CD4-positive, CD25-positive, alpha-beta regulatory T cell (primary cell): ENCODE results near the gene CDH13. TPM values are rescaled to one million over a fixed set of nuclear protein-coding genes. Genes with fewer than 3 reads are reported as not detected.

Source experiments
- ATAC-seq, 2 donors: fragments of 150-1000 bp; cut with Tn5 transposase; one replicate each; pipeline ENCODE4 v1.10.0; 2021; ENCODE audit warnings: low read depth in 2 of 2, moderate number of reproducible peaks in 2 of 2, moderate library complexity in 1 of 2
- DNase-seq, 3 donors: peaks; one replicate each; pipeline versions ENCODE4 v3.0.0 to v3.0.0-alpha.2; 2012 to 2022; ENCODE audit warnings: mixed read lengths in 1 of 3
- H3K27ac ChIP-seq: one replicate; pipeline ENCODE4 v1.7.0; 2013; ENCODE audit warnings: mild to moderate bottlenecking, low read length; ENCODE audit not compliant: insufficient read depth, poor library complexity, severe bottlenecking
- H3K27me3 ChIP-seq: one replicate; pipeline ENCODE4 v1.7.0; 2013; ENCODE audit warnings: low read length; ENCODE audit not compliant: control insufficient read depth, insufficient read depth
- H3K36me3 ChIP-seq: one replicate; pipeline ENCODE4 v1.7.0; 2013; ENCODE audit warnings: mild to moderate bottlenecking, low read length, moderate library complexity; ENCODE audit not compliant: control insufficient read depth, insufficient read depth
- H3K4me1 ChIP-seq: 2 replicates; pipeline ENCODE4 v1.7.0; 2013; ENCODE audit warnings: mild to moderate bottlenecking, low read length; ENCODE audit not compliant: insufficient read depth, control insufficient read depth, poor library complexity, severe bottlenecking
- H3K4me3 ChIP-seq: one replicate; pipeline ENCODE4 v1.7.0; 2013; ENCODE audit warnings: low read depth, mild to moderate bottlenecking, low read length, moderate library complexity
- H3K9me3 ChIP-seq, 2 experiments: 1 replicate in 1 of 2; 2 replicates in 1 of 2; pipeline ENCODE4 v1.7.0; 2013; ENCODE audit warnings: low read length in 2 of 2, mild to moderate bottlenecking in 1 of 2, moderate library complexity in 1 of 2; ENCODE audit not compliant: control insufficient read depth in 2 of 2
- H3K27ac Mint-ChIP-seq, 3 donors: one replicate each; pipeline ENCODE4 v1.8.0; 2020 to 2022; ENCODE audit warnings: mild to moderate bottlenecking in 3 of 3, mixed read lengths in 3 of 3, moderate library complexity in 2 of 3
- H3K27me3 Mint-ChIP-seq: one replicate; pipeline ENCODE4 v1.8.0; 2022; ENCODE audit warnings: mild to moderate bottlenecking, mixed read lengths
- H3K36me3 Mint-ChIP-seq: one replicate; pipeline ENCODE4 v1.8.0; 2020; ENCODE audit warnings: mixed read lengths
- H3K4me1 Mint-ChIP-seq, 4 donors: one replicate each; pipeline ENCODE4 v1.8.0; 2020 to 2022; ENCODE audit warnings: mixed read lengths in 4 of 4, mild to moderate bottlenecking in 1 of 4
- H3K4me3 Mint-ChIP-seq, 4 donors: one replicate each; pipeline ENCODE4 v1.8.0; 2020 to 2022; ENCODE audit warnings: mild to moderate bottlenecking in 4 of 4, mixed read lengths in 4 of 4, moderate library complexity in 3 of 4
- H3K9me3 Mint-ChIP-seq, 7 donors: one replicate each; pipeline ENCODE4 v1.8.0; 2020 to 2022; ENCODE audit warnings: mixed read lengths in 7 of 7, mild to moderate bottlenecking in 3 of 7, moderate library complexity in 2 of 7
- polyA plus RNA-seq, 4 donors: library from polyadenylated mRNA; unstranded; fragments of 300-500 nt; fragmentation: Illumina TruSeq; gene quantifications; one replicate each; pipeline ENCODE4 v1.2.3, GENCODE V29; 2021
- total RNA-seq: library from RNA; stranded (reverse); gene quantifications from one replicate; pipeline ENCODE4 v1.2.3, GENCODE V29; 2022

The CDH13 gene
- total and polyA plus RNA-seq, 5 donors from 2014 or later, result not detected

DNA sequence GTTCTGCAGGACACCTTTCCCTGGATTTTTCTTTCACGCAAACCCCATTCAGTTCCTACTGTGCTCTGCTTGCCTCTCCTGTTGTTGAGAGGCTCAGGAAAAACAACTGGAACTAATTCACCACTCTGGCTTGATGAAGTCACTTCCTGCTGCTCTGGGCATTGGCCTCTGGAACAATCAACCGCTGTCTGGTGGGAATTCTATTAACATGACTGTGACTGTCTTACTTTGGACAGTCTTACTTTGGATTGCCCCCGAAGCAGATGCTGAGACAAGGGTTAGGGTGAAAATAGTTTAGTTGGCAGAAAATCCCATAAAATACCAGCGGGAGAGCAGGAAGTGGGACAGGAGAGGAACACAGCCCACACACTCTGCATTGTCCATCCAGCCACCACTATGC lies 1091.0 kb downstream of the CDH13 start:
- H3K27me3 Mint-ChIP-seq, result no peaks in the 10 kb centered on the region
- Histone ChIP-seq H3K4me3 (no peak overlapping the region), H3K27ac (no peak overlapping the region), H3K36me3 (no peaks in the 10 kb centered on the region), H3K27me3 (no peaks in the 10 kb centered on the region), H3K9me3 (no peaks in the 10 kb centered on the region), H3K4me1 (no peaks in the 10 kb centered on the region)
- H3K27ac Mint-ChIP-seq, result no peak overlapping the region
- no peak overlapping the region for H3K4me3 Mint-ChIP-seq
- ATAC-seq (no peak), DNase-seq (no peak)
- no peaks in the 10 kb centered on the region for H3K36me3 Mint-ChIP-seq
- peaks cover 0 to 3% (median 0%) of the 10 kb centered on the region in 7 donors for H3K9me3 Mint-ChIP-seq
- no peaks in the 10 kb centered on the region for H3K4me1 Mint-ChIP-seq

DNA sequence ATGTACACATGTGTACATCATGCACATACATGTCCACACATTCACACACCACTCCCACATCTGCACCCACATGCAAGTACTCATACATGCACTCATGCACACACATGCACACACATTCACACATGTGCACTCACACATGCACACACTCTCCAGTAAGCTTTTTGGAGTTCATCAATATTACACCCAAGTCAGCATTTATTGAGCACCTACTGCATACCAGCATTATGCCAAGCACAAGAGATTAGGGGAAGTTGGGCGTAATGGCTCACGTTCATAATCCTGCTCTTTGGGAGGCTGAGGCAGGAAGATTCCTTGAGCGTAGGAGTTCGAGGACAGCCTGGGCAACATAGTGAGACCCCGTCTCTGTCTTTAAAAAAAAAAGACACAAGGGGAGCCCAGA lies 1093.4 kb downstream of the CDH13 start:
- Mint-ChIP-seq H3K27ac (no peak overlapping the region), H3K4me1 (no peaks in the 10 kb centered on the region), H3K4me3 (no peak overlapping the region), H3K27me3 (no peaks in the 10 kb centered on the region), H3K9me3 (peaks cover 0 to 2% (median 0%) of the 10 kb centered on the region in 7 donors), H3K36me3 (no peaks in the 10 kb centered on the region)
- ATAC-seq, result no peak
- no peak overlapping the region for H3K4me3 ChIP-seq
- H3K4me1 ChIP-seq, result no peaks in the 10 kb centered on the region
- H3K36me3 ChIP-seq, result no peaks in the 10 kb centered on the region
- H3K27me3 ChIP-seq, result no peaks in the 10 kb centered on the region
- H3K27ac ChIP-seq, result no peak overlapping the region
- H3K9me3 ChIP-seq, result no peaks in the 10 kb centered on the region
- DNase-seq, result no peak

DNA sequence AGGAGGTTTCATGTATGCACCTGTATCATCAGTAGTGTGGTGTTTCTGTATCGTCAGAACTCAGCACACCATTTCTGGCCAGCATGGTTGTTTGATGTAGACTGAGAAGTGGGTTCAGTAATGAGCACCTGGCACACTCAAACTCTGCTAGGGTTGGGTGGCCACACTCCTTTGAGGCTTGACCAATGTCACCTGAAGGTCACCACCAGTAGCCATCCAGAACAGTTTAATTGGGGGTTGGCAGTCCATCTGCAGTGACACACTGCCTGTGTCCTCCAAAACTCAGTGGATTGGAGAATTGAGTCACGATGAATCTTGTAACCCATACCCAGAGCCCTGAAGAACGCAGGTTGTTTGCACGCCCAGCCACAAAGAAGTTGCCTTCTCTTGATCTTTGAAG lies 1094.2 kb downstream of the CDH13 start:
- H3K9me3 ChIP-seq, result no peaks in the 10 kb centered on the region
- Mint-ChIP-seq H3K27ac (no peak overlapping the region), H3K27me3 (no peaks in the 10 kb centered on the region), H3K9me3 (peaks cover 0 to 2% (median 0%) of the 10 kb centered on the region in 7 donors), H3K36me3 (no peaks in the 10 kb centered on the region), H3K4me1 (no peaks in the 10 kb centered on the region), H3K4me3 (no peak overlapping the region)
- H3K4me1 ChIP-seq, result no peaks in the 10 kb centered on the region
- H3K4me3 ChIP-seq, result no peak overlapping the region
- no peak overlapping the region for H3K27ac ChIP-seq
- H3K27me3 ChIP-seq, result no peaks in the 10 kb centered on the region
- no peaks in the 10 kb centered on the region for H3K36me3 ChIP-seq
- DNase-seq, result no peak
- no peak for ATAC-seq

DNA sequence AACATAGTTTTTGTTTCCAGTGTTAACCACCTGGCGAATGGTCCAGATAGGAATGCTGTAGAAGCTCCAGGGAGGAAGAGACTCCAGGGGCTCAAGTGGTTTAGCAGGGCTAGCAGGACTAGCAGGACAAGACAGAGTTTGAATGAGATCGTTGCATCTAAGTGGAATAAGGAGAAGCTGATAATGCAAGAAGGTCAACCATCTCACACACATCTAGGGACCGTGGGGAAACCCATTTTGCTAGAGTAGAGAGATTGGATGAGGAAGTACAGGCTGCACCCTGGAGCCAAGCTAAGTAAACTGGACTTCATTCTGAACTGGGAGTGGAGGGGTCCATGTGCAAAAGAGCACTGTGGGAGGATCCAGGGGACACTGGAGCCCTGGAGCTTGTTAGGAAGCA lies 1094.9 kb downstream of the CDH13 start:
- H3K27me3 ChIP-seq, result no peaks in the 10 kb centered on the region
- Mint-ChIP-seq H3K4me3 (no peak overlapping the region), H3K9me3 (peaks cover 0 to 2% (median 0%) of the 10 kb centered on the region in 7 donors), H3K27me3 (no peaks in the 10 kb centered on the region), H3K4me1 (no peaks in the 10 kb centered on the region), H3K27ac (no peak overlapping the region), H3K36me3 (no peaks in the 10 kb centered on the region)
- ATAC-seq, result no peak
- no peak overlapping the region for H3K27ac ChIP-seq
- H3K4me3 ChIP-seq, result no peak overlapping the region
- H3K36me3 ChIP-seq, result no peaks in the 10 kb centered on the region
- H3K4me1 ChIP-seq, result no peaks in the 10 kb centered on the region
- DNase-seq, result no peak
- no peaks in the 10 kb centered on the region for H3K9me3 ChIP-seq

DNA sequence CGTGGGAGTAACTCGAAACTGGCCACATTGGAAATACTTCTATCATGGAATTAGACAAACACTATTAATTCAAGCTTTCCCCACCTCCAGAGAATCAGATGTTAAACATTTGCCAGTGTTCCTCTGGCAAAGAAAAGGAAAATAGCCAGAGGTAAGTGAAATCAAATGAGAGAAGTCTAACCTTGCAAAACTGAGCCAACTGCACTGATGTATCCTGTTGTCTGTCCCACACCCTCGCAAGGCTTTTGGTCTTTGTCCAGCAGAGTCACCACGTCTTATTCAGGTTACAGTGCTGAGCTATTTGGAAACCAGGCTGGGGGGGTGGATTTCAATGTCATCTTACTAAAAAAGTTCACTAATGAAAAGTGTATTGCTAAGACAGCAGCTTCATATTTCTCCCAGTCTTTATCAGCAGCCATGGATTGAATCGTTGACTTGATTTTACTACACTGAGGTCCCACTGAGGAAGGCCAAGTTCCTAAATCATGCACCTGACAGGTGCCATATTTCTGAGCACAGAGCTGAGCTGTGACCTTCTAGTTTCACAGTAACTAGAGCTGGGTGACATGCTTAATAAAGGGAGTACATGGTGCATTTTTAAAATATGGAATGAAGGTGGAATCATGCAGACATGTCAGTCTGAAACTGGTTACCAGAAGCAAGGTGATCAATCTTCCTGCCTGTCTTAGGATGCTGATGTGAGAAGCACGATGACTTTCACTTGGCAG lies 1095.9 kb downstream of the CDH13 start:
- Histone ChIP-seq H3K4me3 (no peak overlapping the region), H3K27me3 (no peaks in the 10 kb centered on the region), H3K9me3 (no peaks in the 10 kb centered on the region), H3K36me3 (no peaks in the 10 kb centered on the region), H3K4me1 (no peaks in the 10 kb centered on the region), H3K27ac (no peak overlapping the region)
- H3K27me3 Mint-ChIP-seq, result no peaks in the 10 kb centered on the region
- H3K9me3 Mint-ChIP-seq, result peaks cover 0 to 6% (median 0%) of the 10 kb centered on the region in 7 donors
- no peak overlapping the region for H3K27ac Mint-ChIP-seq
- ATAC-seq (no peak), DNase-seq (no peak)
- no peak overlapping the region for H3K4me3 Mint-ChIP-seq
- no peaks in the 10 kb centered on the region for H3K36me3 Mint-ChIP-seq
- H3K4me1 Mint-ChIP-seq, result no peaks in the 10 kb centered on the region

DNA sequence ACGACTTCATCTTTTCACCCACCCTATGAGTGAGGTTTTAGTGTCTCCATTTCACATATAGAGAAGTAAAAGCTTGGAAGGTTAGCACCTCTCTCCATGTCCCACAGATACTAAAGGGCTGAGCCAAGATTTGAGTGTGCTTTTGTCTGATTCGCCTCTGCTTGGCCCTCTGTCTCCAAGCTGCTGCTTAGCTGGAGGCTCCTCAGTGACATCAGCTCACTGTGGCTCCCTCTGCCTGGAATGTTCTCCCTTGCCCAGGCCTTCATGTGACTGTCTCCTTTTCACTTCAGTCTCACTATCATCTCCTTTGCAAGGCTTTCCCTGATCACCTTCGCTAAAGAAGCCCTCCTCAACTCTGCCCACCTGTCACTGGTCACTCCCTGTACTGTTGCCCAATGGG lies 1096.5 kb downstream of the CDH13 start:
- H3K4me3 Mint-ChIP-seq, result no peak overlapping the region
- H3K9me3 Mint-ChIP-seq, result peaks cover 0 to 6% (median 0%) of the 10 kb centered on the region in 7 donors
- no peak for DNase-seq
- H3K27me3 ChIP-seq, result no peaks in the 10 kb centered on the region
- H3K4me1 ChIP-seq, result no peaks in the 10 kb centered on the region
- no peak for ATAC-seq
- H3K9me3 ChIP-seq, result no peaks in the 10 kb centered on the region
- no peak overlapping the region for H3K4me3 ChIP-seq
- H3K27me3 Mint-ChIP-seq, result no peaks in the 10 kb centered on the region
- no peak overlapping the region for H3K27ac Mint-ChIP-seq
- no peaks in the 10 kb centered on the region for H3K4me1 Mint-ChIP-seq
- H3K36me3 Mint-ChIP-seq, result no peaks in the 10 kb centered on the region
- H3K27ac ChIP-seq, result no peak overlapping the region
- no peaks in the 10 kb centered on the region for H3K36me3 ChIP-seq

DNA sequence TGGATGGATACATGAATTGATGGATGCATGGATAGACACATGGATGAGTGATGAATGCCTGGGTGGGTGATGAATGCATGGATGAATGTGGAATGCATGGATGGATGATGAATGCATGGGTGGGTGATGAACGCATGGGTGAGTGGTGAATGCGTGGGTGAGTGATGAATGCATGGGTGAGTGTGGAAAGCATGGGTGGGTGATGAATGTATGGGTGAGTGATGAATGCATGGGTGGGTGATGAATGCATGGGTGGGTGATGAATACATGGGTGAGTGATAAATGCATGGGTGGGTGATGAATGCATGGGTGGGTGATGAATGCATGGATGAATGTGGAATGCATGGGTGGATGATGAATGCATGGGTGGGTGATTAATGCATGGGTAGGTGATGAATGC lies 1097.1 kb downstream of the CDH13 start:
- Histone ChIP-seq H3K36me3 (no peaks in the 10 kb centered on the region), H3K27me3 (no peaks in the 10 kb centered on the region), H3K4me1 (no peaks in the 10 kb centered on the region), H3K27ac (no peak overlapping the region), H3K9me3 (no peaks in the 10 kb centered on the region), H3K4me3 (no peak overlapping the region)
- Mint-ChIP-seq H3K4me1 (no peaks in the 10 kb centered on the region), H3K4me3 (no peak overlapping the region), H3K27ac (no peak overlapping the region), H3K9me3 (peaks cover 0 to 6% (median 0%) of the 10 kb centered on the region in 7 donors), H3K27me3 (no peaks in the 10 kb centered on the region), H3K36me3 (no peaks in the 10 kb centered on the region)
- ATAC-seq (no peak), DNase-seq (no peak)

DNA sequence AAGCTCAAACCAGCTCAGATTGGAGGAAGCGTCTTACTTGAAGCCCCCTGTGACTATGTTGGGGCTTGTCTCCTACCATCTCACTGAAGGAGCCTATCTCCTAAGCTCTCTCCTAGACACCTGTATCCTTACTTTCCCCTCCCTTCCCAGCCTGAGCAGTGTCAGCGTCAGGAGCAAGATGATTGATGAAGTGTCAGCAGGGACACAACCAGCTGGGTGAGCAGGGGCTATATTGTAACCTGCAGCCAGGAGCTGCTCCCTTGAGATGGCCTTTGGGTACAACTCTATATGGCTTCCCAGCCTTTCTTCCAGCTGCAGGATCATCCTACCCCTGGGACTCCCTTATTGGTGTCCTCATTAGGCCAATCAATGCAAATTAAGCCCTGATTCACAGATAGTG lies 1097.8 kb downstream of the CDH13 start:
- H3K4me3 Mint-ChIP-seq, result no peak overlapping the region
- H3K9me3 Mint-ChIP-seq, result peaks cover 0 to 6% (median 0%) of the 10 kb centered on the region in 7 donors
- no peaks in the 10 kb centered on the region for H3K4me1 Mint-ChIP-seq
- H3K27ac Mint-ChIP-seq, result no peak overlapping the region
- Histone ChIP-seq H3K27ac (no peak overlapping the region), H3K9me3 (no peaks in the 10 kb centered on the region), H3K27me3 (no peaks in the 10 kb centered on the region), H3K4me1 (no peaks in the 10 kb centered on the region), H3K4me3 (no peak overlapping the region), H3K36me3 (no peaks in the 10 kb centered on the region)
- H3K27me3 Mint-ChIP-seq, result no peaks in the 10 kb centered on the region
- no peaks in the 10 kb centered on the region for H3K36me3 Mint-ChIP-seq
- DNase-seq (no peak), ATAC-seq (no peak)
